Uterus (tissue), 2 donors: Measurements from ENCODE around the gene TCEA2.

Experiments
- CTCF ChIP-seq, 4 experiments: fragments of 200-600 bp in 2 of 4; fragments of 450-650 bp in 2 of 4; sonication (generic) in 2 of 4; IDR thresholded peaks; one replicate each; pipeline ENCODE4 v1.5.1; 2016 to 2019; ENCODE audit warnings: antibody characterized with exemption in 4 of 4, mild to moderate bottlenecking in 2 of 4, moderate library complexity in 1 of 4
- POLR2A ChIP-seq, 2 donors: fragments of 450-650 bp; IDR thresholded peaks; one replicate each; pipeline ENCODE4 v1.6.1; 2016; ENCODE audit warnings: antibody characterized with exemption in 2 of 2, mild to moderate bottlenecking in 1 of 2, moderate library complexity in 1 of 2

GRCh38 chr20:64099880-64100565 lies 37.0 kb downstream of the TCEA2 start:
- TF ChIP-seq CTCF (IDR thresholded peaks at IDR 0.05) (no peak), POLR2A (IDR thresholded peaks at IDR 0.05) (no peak)
